Progenitor cell of endocrine pancreas (in vitro differentiated cells): Measurements from ENCODE around the gene CNTN6. TPM values are rescaled to one million over a fixed set of nuclear protein-coding genes. Genes with fewer than 3 reads are reported as not detected.

ENCODE experiments used
- DNase-seq: peaks from one replicate; pipeline ENCODE4 v3.0.0; 2021; ENCODE audit warnings: low spot score; ENCODE audit not compliant: unreplicated experiment
- H3K27ac Mint-ChIP-seq: 2 replicates; pipeline ENCODE4 v1.8.0; 2021; ENCODE audit warnings: mild to moderate bottlenecking, moderate library complexity, mixed read lengths
- H3K27me3 Mint-ChIP-seq: 2 replicates; pipeline ENCODE4 v1.8.0; 2021; ENCODE audit warnings: mixed read lengths
- H3K36me3 Mint-ChIP-seq: 2 replicates; pipeline ENCODE4 v1.8.0; 2022; ENCODE audit warnings: mixed read lengths; ENCODE audit not compliant: insufficient read depth
- H3K4me1 Mint-ChIP-seq: 2 replicates; pipeline ENCODE4 v1.8.0; 2021; ENCODE audit warnings: low read depth, mixed read lengths
- H3K4me3 Mint-ChIP-seq: 2 replicates; pipeline ENCODE4 v1.8.0; 2021; ENCODE audit warnings: low read depth, mild to moderate bottlenecking, moderate library complexity, mixed read lengths
- H3K9me3 Mint-ChIP-seq: 2 replicates; pipeline ENCODE4 v1.8.0; 2021; ENCODE audit warnings: low read depth, mixed read lengths
- CTCF ChIP-seq: fragments of 200-600 bp; sonication (generic); IDR thresholded peaks from one replicate; pipeline ENCODE4 v1.5.0; 2021; ENCODE audit warnings: antibody characterized with exemption, mild to moderate bottlenecking; ENCODE audit not compliant: unreplicated experiment
- total RNA-seq: library from RNA; stranded (reverse); gene quantifications from 2 replicates; pipeline ENCODE4 v1.2.1, GENCODE V29; 2021

Gene CNTN6
- total RNA-seq, 1 donor from 2014 or later = 0.17 TPM

GRCh38 chr3:1251282-1252060 is 158.6 kb downstream of the CNTN6 start:
- Mint-ChIP-seq H3K9me3 (no peaks in the 10 kb centered on the region), H3K27me3 (no peaks in the 10 kb centered on the region), H3K36me3 (no peaks in the 10 kb centered on the region), H3K27ac (no peak overlapping the region), H3K4me1 (no peaks in the 10 kb centered on the region), H3K4me3 (no peak overlapping the region)
- DNase-seq = no peak
- no peak for TF ChIP-seq CTCF

- Mint-ChIP-seq H3K9me3 (no peaks in the 10 kb centered on the region), H3K27me3 (no peaks in the 10 kb centered on the region), H3K27ac (no peak overlapping the region), H3K4me3 (no peak overlapping the region), H3K36me3 (no peaks in the 10 kb centered on the region), H3K4me1 (no peaks in the 10 kb centered on the region)
- no peak for TF ChIP-seq CTCF
- DNase-seq = no peak
These were observed 159.2 kb downstream of the CNTN6 start for GRCh38 chr3:1252061-1252430.

- H3K4me3 Mint-ChIP-seq = no peak overlapping the region
- H3K4me1 Mint-ChIP-seq = no peaks in the 10 kb centered on the region
- H3K27ac Mint-ChIP-seq = no peak overlapping the region
- H3K27me3 Mint-ChIP-seq = no peaks in the 10 kb centered on the region
- DNase-seq = no peak
- H3K9me3 Mint-ChIP-seq = no peaks in the 10 kb centered on the region
- TF ChIP-seq CTCF = no peak
- H3K36me3 Mint-ChIP-seq = no peaks in the 10 kb centered on the region
These were observed 169.4 kb downstream of the CNTN6 start for GRCh38 chr3:1262246-1262645.

- no peak overlapping the region for H3K4me3 Mint-ChIP-seq
- no peak overlapping the region for H3K27ac Mint-ChIP-seq
- no peak for DNase-seq
- H3K9me3 Mint-ChIP-seq = no peaks in the 10 kb centered on the region
- no peaks in the 10 kb centered on the region for H3K36me3 Mint-ChIP-seq
- no peak for TF ChIP-seq CTCF
- H3K4me1 Mint-ChIP-seq = no peaks in the 10 kb centered on the region
- no peaks in the 10 kb centered on the region for H3K27me3 Mint-ChIP-seq
These were observed 170.3 kb downstream of the CNTN6 start for GRCh38 chr3:1263121-1263520.

- H3K9me3 Mint-ChIP-seq = peaks cover 6% of the 10 kb centered on the region
- no peaks in the 10 kb centered on the region for H3K36me3 Mint-ChIP-seq
These were observed 177.0 kb downstream of the CNTN6 start for GRCh38 chr3:1269808-1270207.

More at GRCh38 chr3:1269808-1270207, 177.0 kb downstream of the CNTN6 start:
- Mint-ChIP-seq H3K4me1 (no peaks in the 10 kb centered on the region), H3K4me3 (no peak overlapping the region), H3K27ac (no peak overlapping the region), H3K27me3 (no peaks in the 10 kb centered on the region)
- no peak for DNase-seq
- no peak for TF ChIP-seq CTCF
